HUES6 (cell line): ENCODE measurements around the gene WWP2.

Experiments used
- H3K27ac ChIP-seq: 2 replicates; pipeline ENCODE4 v1.7.0; 2013; ENCODE audit warnings: low read depth, mild to moderate bottlenecking, low read length, inconsistent platforms
- H3K27me3 ChIP-seq: 2 replicates; pipeline ENCODE4 v1.6.1; 2013; ENCODE audit warnings: low read length; ENCODE audit not compliant: control insufficient read depth, insufficient read depth
- H3K36me3 ChIP-seq: 2 replicates; pipeline ENCODE4 v1.6.1; 2013; ENCODE audit warnings: low read length; ENCODE audit not compliant: control insufficient read depth, insufficient read depth
- H3K4me1 ChIP-seq: 2 replicates; pipeline ENCODE4 v1.6.1; 2013; ENCODE audit warnings: low read length; ENCODE audit not compliant: control insufficient read depth, insufficient read depth
- H3K4me3 ChIP-seq: 2 replicates; pipeline ENCODE4 v1.5.1; 2013; ENCODE audit warnings: low read depth, low read length
- H3K9ac ChIP-seq: one replicate; pipeline ENCODE4 v1.6.1; 2013; ENCODE audit warnings: mild to moderate bottlenecking, low read length
- H3K9me3 ChIP-seq: 2 replicates; pipeline ENCODE4 v1.6.1; 2013; ENCODE audit warnings: low read depth, low read length; ENCODE audit not compliant: control insufficient read depth, insufficient read depth

The WWP2 gene

GRCh38 chr16:69893106-69893505 is 131.0 kb downstream of the WWP2 start:
- H3K4me1 ChIP-seq: peaks cover 20% of the 10 kb centered on the region
- H3K9me3 ChIP-seq: no peaks in the 10 kb centered on the region
- no peak overlapping the region for H3K4me3 ChIP-seq
- no peaks in the 10 kb centered on the region for H3K27me3 ChIP-seq
- H3K9ac ChIP-seq: no peak overlapping the region
- no peak overlapping the region for H3K27ac ChIP-seq
- H3K36me3 ChIP-seq: peaks cover 9% of the 10 kb centered on the region; the same call in 1 of the 2 replicates

- H3K4me1 ChIP-seq: peaks cover 20% of the 10 kb centered on the region
- H3K27me3 ChIP-seq: no peaks in the 10 kb centered on the region
- H3K36me3 ChIP-seq: 0 out of 2 replicates have a peak, but pooled peaks cover under 1% of the 10 kb centered on the region
- no peak overlapping the region for H3K4me3 ChIP-seq
- no peak overlapping the region for H3K27ac ChIP-seq
- H3K9ac ChIP-seq: no peak overlapping the region
- H3K9me3 ChIP-seq: no peaks in the 10 kb centered on the region
These were observed 132.5 kb downstream of the WWP2 start for GRCh38 chr16:69894676-69895075.

DNA sequence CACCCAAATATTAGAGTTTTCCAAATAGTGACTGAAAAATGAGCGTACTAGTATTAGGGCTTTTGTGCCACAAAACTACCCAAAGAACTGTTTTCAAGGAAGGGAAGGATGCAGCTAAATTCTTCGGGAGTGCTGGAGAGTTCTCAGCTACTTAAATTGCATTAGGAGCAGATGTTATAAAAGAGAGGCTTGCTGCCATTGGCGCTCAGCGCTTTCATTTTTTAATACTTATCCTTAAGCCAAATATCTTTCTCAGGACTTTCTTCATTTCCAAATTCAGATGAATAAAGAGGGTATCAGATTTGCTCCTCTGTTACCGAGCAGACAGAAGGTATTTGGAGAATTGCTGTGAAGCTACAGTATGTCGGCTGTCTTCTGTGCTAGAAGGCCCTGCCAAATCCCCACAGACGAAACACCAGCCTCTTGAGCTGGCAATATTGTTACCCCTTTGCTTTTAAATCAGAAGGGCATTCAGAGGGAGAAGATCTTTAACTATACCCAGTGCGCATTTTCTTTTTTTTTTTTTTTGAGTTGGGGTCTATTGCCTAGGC is 141.8 kb downstream of the WWP2 start:
- Histone ChIP-seq H3K4me3 (no peak overlapping the region), H3K27ac (0 out of 2 replicates have a peak overlapping the region, but pooled peaks have one; percentile 55), H3K36me3 (peaks cover 5% of the 10 kb centered on the region), H3K9ac (no peak overlapping the region), H3K4me1 (no peaks in the 10 kb centered on the region), H3K9me3 (no peaks in the 10 kb centered on the region), H3K27me3 (no peaks in the 10 kb centered on the region)

DNA sequence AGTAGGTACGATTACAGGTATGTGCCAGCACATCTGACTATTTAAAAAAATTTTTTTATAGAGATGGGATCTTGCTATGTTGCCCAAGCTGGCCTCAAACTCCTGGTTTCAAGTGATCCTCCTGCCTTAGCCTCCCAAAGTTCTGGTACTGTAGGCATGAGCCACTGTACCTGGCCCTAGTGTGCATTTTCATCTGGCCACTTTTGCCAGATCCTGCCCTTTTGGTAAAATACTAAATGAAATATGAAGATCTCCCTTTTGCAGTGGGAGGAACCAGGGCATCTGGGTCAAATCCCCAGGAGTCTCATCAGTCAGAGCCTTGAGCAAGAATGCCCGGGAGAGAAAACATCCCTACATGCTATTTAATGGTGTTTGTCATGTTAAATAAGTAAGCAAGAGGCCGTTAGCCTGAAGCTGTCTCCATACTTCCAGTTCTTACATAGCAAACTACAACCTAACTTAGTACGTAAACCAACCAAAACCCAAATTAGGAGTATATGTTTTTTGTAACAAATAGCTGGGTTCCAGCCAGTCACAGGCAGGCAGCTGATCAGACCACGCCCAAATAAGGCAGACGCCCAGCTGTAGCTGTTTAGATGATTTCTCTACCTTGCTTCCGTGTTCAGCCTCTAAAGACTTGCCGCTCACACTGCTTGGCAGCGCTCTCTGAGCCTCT is 142.5 kb downstream of the WWP2 start:
- Histone ChIP-seq H3K4me3 (no peak overlapping the region), H3K9me3 (no peaks in the 10 kb centered on the region), H3K27ac (peak overlapping the region; percentile 55; the same call in 1 of the 2 replicates), H3K36me3 (peaks cover 11% of the 10 kb centered on the region), H3K9ac (peak overlapping the region; percentile 30), H3K4me1 (no peaks in the 10 kb centered on the region), H3K27me3 (no peaks in the 10 kb centered on the region)

GRCh38 chr16:69905171-69905555 is 143.0 kb downstream of the WWP2 start:
- Histone ChIP-seq H3K36me3 (peaks cover 11% of the 10 kb centered on the region), H3K27me3 (no peaks in the 10 kb centered on the region), H3K9ac (peak overlapping the region; percentile 30), H3K27ac (peak overlapping the region; percentile 35; the same call in 1 of the 2 replicates), H3K4me3 (no peak overlapping the region), H3K4me1 (no peaks in the 10 kb centered on the region), H3K9me3 (no peaks in the 10 kb centered on the region)

DNA sequence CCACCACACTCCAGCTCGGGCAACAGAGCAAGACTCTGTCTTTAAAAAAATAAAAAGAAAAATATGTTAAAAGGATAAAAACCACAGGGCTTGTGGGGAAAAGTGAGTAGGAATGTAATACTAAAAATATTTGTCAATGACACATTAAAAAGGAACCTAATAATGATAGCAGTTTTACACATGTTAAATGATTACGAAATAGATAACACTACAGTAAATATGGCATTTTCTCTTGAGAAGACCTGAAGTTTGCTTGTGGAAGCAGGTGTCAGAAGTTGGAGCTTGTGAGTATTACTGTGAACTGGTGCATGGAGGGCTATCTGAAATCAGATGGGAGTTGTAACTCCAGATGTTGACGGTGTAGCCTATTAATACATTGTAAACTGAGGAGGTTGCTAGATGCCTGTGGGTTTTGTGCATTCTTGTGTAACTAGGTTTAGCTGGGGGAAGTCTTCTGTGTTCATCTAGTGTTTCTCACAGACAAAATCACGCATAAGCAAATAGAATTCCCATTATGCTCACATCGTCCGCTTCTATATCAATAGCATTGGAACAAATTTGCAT is 144.8 kb downstream of the WWP2 start:
- H3K9ac ChIP-seq: no peak overlapping the region
- H3K36me3 ChIP-seq: peaks cover 14% of the 10 kb centered on the region
- H3K4me1 ChIP-seq: no peaks in the 10 kb centered on the region
- H3K4me3 ChIP-seq: no peak overlapping the region
- no peaks in the 10 kb centered on the region for H3K27me3 ChIP-seq
- H3K27ac ChIP-seq: no peak overlapping the region
- H3K9me3 ChIP-seq: no peaks in the 10 kb centered on the region

DNA sequence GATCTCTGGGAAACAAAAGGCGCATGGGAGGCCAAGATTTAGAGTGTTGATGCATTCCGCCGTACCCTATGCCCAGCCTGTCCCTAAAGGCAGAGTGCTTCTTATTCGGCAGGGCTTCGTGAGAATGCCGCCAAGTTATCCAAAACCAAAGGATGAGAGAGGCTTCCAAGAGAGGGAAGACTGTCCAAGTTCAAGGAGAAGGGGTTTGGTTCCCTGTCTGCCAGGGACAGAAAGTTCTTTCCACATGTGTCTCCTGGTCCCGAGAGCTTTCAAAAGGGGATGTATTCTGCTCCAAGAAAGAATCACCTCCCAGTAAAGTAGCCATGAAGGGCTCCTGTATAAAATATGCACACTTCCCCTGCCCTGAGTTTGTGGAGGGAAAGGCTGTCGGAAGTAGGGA is 146.9 kb downstream of the WWP2 start:
- H3K4me3 ChIP-seq: no peak overlapping the region
- H3K36me3 ChIP-seq: peaks cover 14% of the 10 kb centered on the region
- H3K4me1 ChIP-seq: no peaks in the 10 kb centered on the region
- no peaks in the 10 kb centered on the region for H3K9me3 ChIP-seq
- H3K27ac ChIP-seq: no peak overlapping the region
- no peaks in the 10 kb centered on the region for H3K27me3 ChIP-seq
- H3K9ac ChIP-seq: no peak overlapping the region

DNA sequence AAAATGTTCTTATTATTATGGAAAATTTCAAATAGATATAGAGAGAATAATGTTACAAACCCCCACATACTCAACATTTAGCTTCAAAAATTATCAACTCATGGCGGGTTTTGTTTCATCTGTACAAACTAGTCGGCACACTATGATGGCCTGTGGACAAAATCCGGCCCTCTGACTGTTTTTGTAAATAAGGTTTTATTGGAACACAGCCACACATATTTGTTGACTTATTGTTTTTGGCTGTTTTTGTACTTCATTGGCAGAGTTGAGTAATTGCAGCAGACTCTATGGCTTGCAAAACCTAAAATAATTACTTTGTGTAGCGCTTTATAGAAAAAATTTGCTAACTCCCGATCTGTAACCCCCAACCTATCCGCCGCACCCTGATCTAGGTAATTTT is 147.6 kb downstream of the WWP2 start:
- H3K27ac ChIP-seq: no peak overlapping the region
- peaks cover 14% of the 10 kb centered on the region for H3K36me3 ChIP-seq
- no peaks in the 10 kb centered on the region for H3K4me1 ChIP-seq
- H3K27me3 ChIP-seq: no peaks in the 10 kb centered on the region
- no peak overlapping the region for H3K4me3 ChIP-seq
- H3K9ac ChIP-seq: no peak overlapping the region
- no peaks in the 10 kb centered on the region for H3K9me3 ChIP-seq

- no peak overlapping the region for H3K27ac ChIP-seq
- H3K36me3 ChIP-seq: peaks cover 14% of the 10 kb centered on the region
- H3K4me3 ChIP-seq: no peak overlapping the region
- no peak overlapping the region for H3K9ac ChIP-seq
- H3K4me1 ChIP-seq: no peaks in the 10 kb centered on the region
- no peaks in the 10 kb centered on the region for H3K9me3 ChIP-seq
- H3K27me3 ChIP-seq: no peaks in the 10 kb centered on the region
These were observed 148.8 kb downstream of the WWP2 start for GRCh38 chr16:69910964-69911363.

- Histone ChIP-seq H3K4me3 (no peak overlapping the region), H3K9me3 (no peaks in the 10 kb centered on the region), H3K27me3 (no peaks in the 10 kb centered on the region), H3K9ac (no peak overlapping the region), H3K36me3 (peaks cover 3% of the 10 kb centered on the region; the same call in 1 of the 2 replicates), H3K4me1 (peaks cover 16% of the 10 kb centered on the region), H3K27ac (no peak overlapping the region)
These were observed 154.3 kb downstream of the WWP2 start for GRCh38 chr16:69916462-69916861.

- Histone ChIP-seq H3K4me1 (peaks cover 16% of the 10 kb centered on the region), H3K9ac (no peak overlapping the region), H3K4me3 (peak overlapping the region; percentile 11; the same call in 1 of the 2 replicates), H3K9me3 (no peaks in the 10 kb centered on the region), H3K27me3 (no peaks in the 10 kb centered on the region), H3K27ac (peak overlapping the region; percentile 28; the same call in 1 of the 2 replicates), H3K36me3 (no peaks in the 10 kb centered on the region)
These were observed 155.2 kb downstream of the WWP2 start for GRCh38 chr16:69917311-69917710.
